DND-41 (cell line): ENCODE data around the gene NOD2.

Experiments used
- ATAC-seq: fragments of 200-7000 bp; cut with Tn5 transposase; 3 replicates; pipeline ENCODE4 v1.9.1; 2021; ENCODE audit warnings: low read depth; ENCODE audit not compliant: insufficient read depth
- DNase-seq: peaks from one replicate; pipeline ENCODE4 v3.0.0-alpha.2; 2020
- H2AFZ ChIP-seq: 2 replicates; pipeline ENCODE4 v1.6.0; 2012; ENCODE audit warnings: low read depth, low read length
- H3K27ac ChIP-seq: 2 replicates; pipeline ENCODE4 v1.5.1; 2012; ENCODE audit warnings: low read length, inconsistent platforms
- H3K27me3 ChIP-seq: fragments of 200-600 bp; sonication (generic); 2 replicates; pipeline ENCODE4 v1.6.0; 2012; ENCODE audit warnings: low read length, mild to moderate bottlenecking, inconsistent platforms; ENCODE audit not compliant: insufficient read depth, poor library complexity
- H3K36me3 ChIP-seq: 2 replicates; pipeline ENCODE4 v1.5.1; 2012; ENCODE audit warnings: low read length, inconsistent platforms; ENCODE audit not compliant: insufficient read depth
- H3K4me1 ChIP-seq: 2 replicates; pipeline ENCODE4 v1.5.1; 2012; ENCODE audit warnings: mild to moderate bottlenecking, low read length; ENCODE audit not compliant: insufficient read depth
- H3K4me2 ChIP-seq: 2 replicates; pipeline ENCODE4 v1.6.0; 2012; ENCODE audit warnings: mild to moderate bottlenecking, moderate library complexity, low read length, inconsistent platforms; ENCODE audit not compliant: insufficient read depth
- H3K4me3 ChIP-seq, 2 experiments: fragments of 200-600 bp in 1 of 2; shearing (Covaris generic) in 1 of 2; 2 replicates each; pipeline ENCODE4 v1.5.1; 2012 to 2016; ENCODE audit warnings: inconsistent platforms in 2 of 2, low read length in 2 of 2, mild to moderate bottlenecking in 2 of 2, low read depth in 1 of 2, moderate library complexity in 1 of 2
- H3K79me2 ChIP-seq: 2 replicates; pipeline ENCODE4 v1.6.0; 2012; ENCODE audit warnings: low read length, inconsistent platforms; ENCODE audit not compliant: insufficient read depth
- H3K9ac ChIP-seq: 2 replicates; pipeline ENCODE4 v1.6.0; 2012; ENCODE audit warnings: low read depth, mild to moderate bottlenecking, inconsistent platforms, low read length, moderate library complexity
- H3K9me3 ChIP-seq: 2 replicates; pipeline ENCODE4 v1.5.1; 2012; ENCODE audit warnings: low read length, moderate library complexity, mild to moderate bottlenecking, inconsistent platforms; ENCODE audit not compliant: insufficient read depth, severe bottlenecking
- H4K20me1 ChIP-seq: 2 replicates; pipeline ENCODE4 v1.6.0; 2012; ENCODE audit warnings: low read length; ENCODE audit not compliant: insufficient read depth
- EZH2 ChIP-seq: IDR thresholded peaks from 3 replicates; pipeline ENCODE4 v1.6.1; 2012; ENCODE audit warnings: borderline replicate concordance, low read depth, mild to moderate bottlenecking, moderate library complexity, low read length, inconsistent platforms; ENCODE audit not compliant: severe bottlenecking
- TF ChIP-seq, protein P1 (sequence below): IDR thresholded peaks from 2 replicates; pipeline ENCODE4 v1.5.1; 2012; ENCODE audit warnings: borderline replicate concordance, low read length, moderate library complexity, mild to moderate bottlenecking; ENCODE audit not compliant: poor library complexity, severe bottlenecking; ENCODE audit errors: extremely low read depth

NOD2 gene

DNA sequence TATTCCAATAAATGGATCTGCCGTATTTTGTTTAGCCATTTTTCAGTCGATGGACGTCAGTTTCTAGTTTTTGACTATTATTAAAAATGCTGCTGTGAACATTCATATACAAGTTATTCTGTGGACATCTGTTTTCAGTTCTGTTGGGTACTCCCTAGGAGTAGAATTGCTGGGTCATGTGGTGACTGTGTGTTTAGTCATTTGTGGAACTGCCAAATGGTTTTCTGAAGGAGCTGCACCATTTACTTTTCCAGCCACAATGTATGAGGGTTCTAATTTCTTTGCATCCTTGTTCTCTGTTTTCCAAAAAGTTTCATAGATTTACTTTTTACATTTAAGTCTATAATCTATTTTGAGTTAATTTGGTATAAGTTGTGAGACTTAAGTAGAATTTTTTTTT lies 78.0 kb downstream of the NOD2 start:
- ATAC-seq, result no peak
- peaks cover 3% of the 10 kb centered on the region; the same call in 1 of the 2 replicates for H4K20me1 ChIP-seq
- TF ChIP-seq, protein P1, sequence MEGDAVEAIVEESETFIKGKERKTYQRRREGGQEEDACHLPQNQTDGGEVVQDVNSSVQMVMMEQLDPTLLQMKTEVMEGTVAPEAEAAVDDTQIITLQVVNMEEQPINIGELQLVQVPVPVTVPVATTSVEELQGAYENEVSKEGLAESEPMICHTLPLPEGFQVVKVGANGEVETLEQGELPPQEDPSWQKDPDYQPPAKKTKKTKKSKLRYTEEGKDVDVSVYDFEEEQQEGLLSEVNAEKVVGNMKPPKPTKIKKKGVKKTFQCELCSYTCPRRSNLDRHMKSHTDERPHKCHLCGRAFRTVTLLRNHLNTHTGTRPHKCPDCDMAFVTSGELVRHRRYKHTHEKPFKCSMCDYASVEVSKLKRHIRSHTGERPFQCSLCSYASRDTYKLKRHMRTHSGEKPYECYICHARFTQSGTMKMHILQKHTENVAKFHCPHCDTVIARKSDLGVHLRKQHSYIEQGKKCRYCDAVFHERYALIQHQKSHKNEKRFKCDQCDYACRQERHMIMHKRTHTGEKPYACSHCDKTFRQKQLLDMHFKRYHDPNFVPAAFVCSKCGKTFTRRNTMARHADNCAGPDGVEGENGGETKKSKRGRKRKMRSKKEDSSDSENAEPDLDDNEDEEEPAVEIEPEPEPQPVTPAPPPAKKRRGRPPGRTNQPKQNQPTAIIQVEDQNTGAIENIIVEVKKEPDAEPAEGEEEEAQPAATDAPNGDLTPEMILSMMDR, result no peak
- no peak for TF ChIP-seq EZH2
- no peak overlapping the region for H3K9ac ChIP-seq
- H3K4me3 ChIP-seq, result no peak overlapping the region
- H3K4me2 ChIP-seq, result no peak overlapping the region
- no peak overlapping the region for H3K27ac ChIP-seq
- H3K36me3 ChIP-seq, result peaks cover 3% of the 10 kb centered on the region; the same call in 1 of the 2 replicates
- no peaks in the 10 kb centered on the region for H3K79me2 ChIP-seq
- no peaks in the 10 kb centered on the region for H3K27me3 ChIP-seq
- H3K4me1 ChIP-seq, result no peaks in the 10 kb centered on the region
- no peak for DNase-seq
- no peak overlapping the region for H2AFZ ChIP-seq
- no peaks in the 10 kb centered on the region for H3K9me3 ChIP-seq

DNA sequence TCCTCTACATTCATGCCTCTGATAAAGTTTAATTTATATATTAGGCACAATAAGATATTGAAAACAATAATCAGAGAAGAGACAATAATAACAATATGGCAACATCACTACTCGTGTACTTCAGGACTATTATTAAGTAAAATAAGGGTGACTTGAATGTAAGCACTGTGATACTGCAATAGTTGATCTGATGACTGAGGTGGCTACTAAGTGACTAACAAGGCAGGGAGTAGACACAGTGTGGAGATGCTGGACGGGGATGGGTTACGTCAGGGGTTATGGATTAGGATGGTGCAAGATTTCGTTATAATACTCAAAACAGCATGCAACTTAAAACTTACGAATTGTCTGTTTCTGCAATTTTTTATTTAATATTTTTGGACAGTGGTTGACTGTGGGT lies 81.0 kb downstream of the NOD2 start:
- DNase-seq, result no peak
- TF ChIP-seq EZH2, result no peak
- Histone ChIP-seq H3K36me3 (peaks cover 7% of the 10 kb centered on the region; the same call in 1 of the 2 replicates), H4K20me1 (peaks cover 3% of the 10 kb centered on the region; the same call in 1 of the 2 replicates), H3K4me2 (no peak overlapping the region), H3K4me1 (no peaks in the 10 kb centered on the region), H2AFZ (no peak overlapping the region), H3K9ac (no peak overlapping the region), H3K27me3 (no peaks in the 10 kb centered on the region), H3K27ac (no peak overlapping the region), H3K4me3 (no peak overlapping the region), H3K9me3 (no peaks in the 10 kb centered on the region), H3K79me2 (no peaks in the 10 kb centered on the region)
- no peak for ATAC-seq

DNA sequence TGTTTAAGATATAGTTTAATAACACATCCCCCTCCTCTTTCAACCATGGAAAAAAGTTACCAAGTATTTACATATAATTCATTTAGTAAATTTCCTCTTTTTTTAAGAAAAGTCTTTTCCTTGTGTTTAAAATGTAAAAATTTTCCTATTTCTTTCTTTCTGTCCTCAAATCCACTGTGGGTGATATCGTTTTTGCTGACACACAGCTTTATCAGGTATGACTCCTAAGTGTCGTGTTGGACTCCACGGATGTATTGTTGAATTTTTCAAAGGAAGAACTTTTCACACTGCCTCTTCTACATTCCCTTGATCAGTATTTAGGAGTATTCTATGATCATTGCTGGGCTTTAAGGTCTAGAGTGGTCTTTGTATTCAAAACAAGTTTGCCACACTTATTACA lies 81.6 kb downstream of the NOD2 start:
- Histone ChIP-seq H3K4me2 (no peak overlapping the region), H3K9ac (no peak overlapping the region), H2AFZ (no peak overlapping the region), H3K9me3 (no peaks in the 10 kb centered on the region), H4K20me1 (peaks cover 3% of the 10 kb centered on the region; the same call in 1 of the 2 replicates), H3K79me2 (no peaks in the 10 kb centered on the region), H3K36me3 (peaks cover 12% of the 10 kb centered on the region), H3K27me3 (no peaks in the 10 kb centered on the region), H3K4me3 (no peak overlapping the region), H3K4me1 (no peaks in the 10 kb centered on the region), H3K27ac (no peak overlapping the region)
- ATAC-seq (no peak), DNase-seq (no peak)
- TF ChIP-seq, protein P1, result no peak
- no peak for TF ChIP-seq EZH2

DNA sequence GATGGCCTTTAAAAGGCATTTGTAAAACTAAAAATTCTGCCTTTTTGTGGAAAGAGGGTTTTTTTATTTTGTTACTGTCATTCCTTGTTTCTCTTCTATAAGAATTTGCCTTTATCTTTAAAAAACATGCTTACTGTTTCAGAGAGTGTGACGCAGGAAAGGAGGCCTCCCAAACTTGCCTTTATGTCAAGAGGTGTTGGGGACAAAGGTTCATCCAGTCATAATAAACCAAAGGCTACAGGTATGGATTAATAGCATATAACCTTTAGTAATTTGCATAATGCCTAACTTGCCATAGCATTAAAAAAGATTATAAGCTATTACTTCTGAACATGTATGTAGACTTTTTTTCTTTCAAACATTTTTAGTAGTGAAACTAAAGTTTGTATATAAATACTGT lies 82.6 kb downstream of the NOD2 start:
- Histone ChIP-seq H3K4me3 (no peak overlapping the region), H3K9ac (no peak overlapping the region), H3K9me3 (no peaks in the 10 kb centered on the region), H3K36me3 (peaks cover 21% of the 10 kb centered on the region), H3K4me2 (no peak overlapping the region), H2AFZ (no peak overlapping the region), H3K27me3 (no peaks in the 10 kb centered on the region), H3K4me1 (no peaks in the 10 kb centered on the region), H3K27ac (no peak overlapping the region), H4K20me1 (peaks cover 3% of the 10 kb centered on the region; the same call in 1 of the 2 replicates), H3K79me2 (no peaks in the 10 kb centered on the region)
- DNase-seq (no peak), ATAC-seq (no peak)
- TF ChIP-seq EZH2, result no peak
- TF ChIP-seq, protein P1, result no peak
